Ishikawa (cell line): ENCODE measurements around the gene DPH7.

Source experiments
- EP300 ChIP-seq: IDR thresholded peaks from 2 replicates; pipeline ENCODE4 v1.6.1; 2012; ENCODE audit warnings: borderline replicate concordance
- FOXM1 ChIP-seq: IDR thresholded peaks from 2 replicates; pipeline ENCODE4 v1.6.1; 2012; ENCODE audit warnings: low read depth, borderline replicate concordance
- TF ChIP-seq, protein P1 (sequence below): IDR thresholded peaks from 2 replicates; pipeline ENCODE4 v1.6.1; 2012

DNA sequence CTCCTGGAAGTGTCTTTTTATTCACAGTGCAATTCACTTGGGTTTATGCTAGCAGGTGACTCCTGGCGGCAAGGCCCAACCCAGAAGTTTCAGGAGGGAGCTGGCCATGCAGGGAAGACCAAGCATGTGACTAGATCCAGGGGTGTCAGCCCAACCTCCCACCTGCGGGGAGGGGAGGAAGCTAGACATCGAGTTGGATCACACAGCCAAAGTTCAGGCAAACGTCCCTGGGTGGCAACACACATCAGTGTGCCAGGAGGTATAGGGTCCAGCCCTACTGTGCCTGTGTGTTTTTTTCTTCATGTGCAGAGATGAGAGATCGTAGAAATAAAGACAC, 53.8 kb downstream of the DPH7 start:
- TF ChIP-seq, protein P1, sequence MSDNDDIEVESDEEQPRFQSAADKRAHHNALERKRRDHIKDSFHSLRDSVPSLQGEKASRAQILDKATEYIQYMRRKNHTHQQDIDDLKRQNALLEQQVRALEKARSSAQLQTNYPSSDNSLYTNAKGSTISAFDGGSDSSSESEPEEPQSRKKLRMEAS = no peak
- TF ChIP-seq FOXM1 = no peak
- no peak for TF ChIP-seq EP300
